Duodenal mucosa (tissue), 2 donors: ENCODE data around the gene CADPS2.

Source experiments
- H3K27ac ChIP-seq: one replicate; pipeline ENCODE4 v1.7.0; 2013; ENCODE audit warnings: low read depth, low read length
- H3K27me3 ChIP-seq, 2 donors: one replicate each; pipeline ENCODE4 v1.7.0; 2013; ENCODE audit warnings: low read length in 2 of 2, control low read depth in 1 of 2; ENCODE audit not compliant: insufficient read depth in 2 of 2, control insufficient read depth in 1 of 2
- H3K36me3 ChIP-seq, 2 donors: one replicate each; pipeline ENCODE4 v1.7.0; 2013; ENCODE audit warnings: low read length in 2 of 2, control low read depth in 1 of 2; ENCODE audit not compliant: insufficient read depth in 2 of 2, control insufficient read depth in 1 of 2
- H3K4me1 ChIP-seq, 2 donors: one replicate each; pipeline ENCODE4 v1.7.0; 2013; ENCODE audit warnings: low read length in 2 of 2, control low read depth in 1 of 2; ENCODE audit not compliant: insufficient read depth in 2 of 2, control insufficient read depth in 1 of 2
- H3K4me3 ChIP-seq, 2 donors: one replicate each; pipeline ENCODE4 v1.7.0; 2013; ENCODE audit warnings: low read length in 2 of 2, low read depth in 1 of 2
- H3K9ac ChIP-seq, 2 donors: one replicate each; pipeline ENCODE4 v1.7.0; 2013; ENCODE audit warnings: low read length in 2 of 2, low read depth in 1 of 2
- H3K9me3 ChIP-seq, 2 donors: one replicate each; pipeline ENCODE4 v1.7.0; 2013; ENCODE audit warnings: low read length in 2 of 2, control low read depth in 1 of 2; ENCODE audit not compliant: control insufficient read depth in 1 of 2

Gene CADPS2

DNA sequence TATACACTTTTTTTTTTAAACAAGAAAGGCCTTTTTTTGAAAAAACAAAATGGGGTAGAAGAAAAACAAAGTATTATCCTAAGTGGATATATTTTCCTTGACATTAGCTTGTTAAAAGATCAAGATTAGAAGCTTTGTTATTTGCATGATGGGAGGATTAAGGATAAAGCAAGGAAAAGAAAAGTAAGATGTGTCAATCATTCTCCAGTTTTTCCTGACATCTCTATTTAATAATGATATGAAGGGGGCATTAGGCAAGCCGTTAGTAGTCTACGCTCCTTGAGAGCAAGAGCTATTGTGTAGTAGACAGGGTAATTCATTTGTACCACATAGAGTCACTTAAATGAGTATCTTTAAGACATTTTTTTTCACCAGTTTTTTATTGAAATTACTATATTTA lies 324.9 kb downstream of the CADPS2 start:
- H3K9ac ChIP-seq = no peak overlapping the region
- H3K27ac ChIP-seq = no peak overlapping the region
- no peaks in the 10 kb centered on the region for H3K36me3 ChIP-seq
- no peak overlapping the region for H3K4me3 ChIP-seq
- H3K4me1 ChIP-seq = no peaks in the 10 kb centered on the region
- no peaks in the 10 kb centered on the region for H3K27me3 ChIP-seq
- no peaks in the 10 kb centered on the region for H3K9me3 ChIP-seq

DNA sequence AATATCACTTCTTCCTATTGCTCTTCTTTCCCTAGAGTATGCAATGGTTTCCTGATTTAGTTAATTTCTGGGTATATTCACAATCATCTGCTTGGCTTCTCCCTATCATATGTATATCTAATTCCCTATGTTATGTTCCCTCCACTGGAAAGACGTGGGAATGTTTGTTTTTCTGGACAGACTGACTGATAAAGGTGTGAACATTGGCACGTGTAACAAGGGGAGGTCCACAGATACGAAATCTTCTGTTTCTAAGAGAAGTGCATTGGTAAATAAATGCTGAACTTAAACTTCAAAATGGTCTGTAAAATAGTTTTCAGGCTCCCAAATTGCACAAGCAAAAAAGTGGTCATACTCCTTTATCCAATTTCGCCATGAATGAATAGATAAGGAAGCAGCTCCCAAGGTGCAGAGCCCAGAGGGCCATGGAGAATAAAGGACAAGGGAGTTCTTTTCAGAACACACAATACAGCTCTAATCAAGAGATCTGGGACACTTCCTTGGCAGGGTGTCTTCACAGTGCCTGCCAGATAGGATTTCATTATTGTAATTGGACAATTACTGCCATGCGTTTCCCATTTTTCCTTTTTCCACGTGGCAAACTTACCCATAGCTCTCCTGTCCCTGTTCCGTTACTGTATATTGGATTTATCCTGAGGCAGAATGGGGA lies 329.3 kb downstream of the CADPS2 start:
- Histone ChIP-seq H3K9ac (no peak overlapping the region), H3K36me3 (no peaks in the 10 kb centered on the region), H3K27me3 (no peaks in the 10 kb centered on the region), H3K4me3 (no peak overlapping the region), H3K4me1 (no peaks in the 10 kb centered on the region), H3K9me3 (no peaks in the 10 kb centered on the region), H3K27ac (no peak overlapping the region)

DNA sequence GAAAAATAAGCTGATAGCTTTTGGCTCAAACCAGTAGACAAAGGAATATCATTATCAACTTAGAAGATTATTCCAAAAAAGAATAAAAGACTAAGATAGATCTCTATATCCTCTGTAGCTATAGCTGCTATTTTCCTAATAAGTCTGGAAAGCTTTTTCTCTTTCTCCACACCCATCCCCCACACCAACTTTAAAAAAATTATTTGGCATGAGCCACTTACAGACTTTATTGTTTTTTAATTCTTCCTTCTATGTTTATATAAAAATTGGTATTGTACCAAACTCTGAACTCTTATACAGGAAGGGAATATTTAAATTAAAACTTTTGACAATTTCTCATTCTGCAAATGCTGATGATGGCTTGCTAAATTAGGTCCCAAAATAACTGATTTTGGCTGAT lies 330.0 kb downstream of the CADPS2 start:
- no peaks in the 10 kb centered on the region for H3K9me3 ChIP-seq
- no peak overlapping the region for H3K27ac ChIP-seq
- H3K9ac ChIP-seq = no peak overlapping the region
- H3K4me3 ChIP-seq = no peak overlapping the region
- H3K36me3 ChIP-seq = no peaks in the 10 kb centered on the region
- no peaks in the 10 kb centered on the region for H3K27me3 ChIP-seq
- no peaks in the 10 kb centered on the region for H3K4me1 ChIP-seq

DNA sequence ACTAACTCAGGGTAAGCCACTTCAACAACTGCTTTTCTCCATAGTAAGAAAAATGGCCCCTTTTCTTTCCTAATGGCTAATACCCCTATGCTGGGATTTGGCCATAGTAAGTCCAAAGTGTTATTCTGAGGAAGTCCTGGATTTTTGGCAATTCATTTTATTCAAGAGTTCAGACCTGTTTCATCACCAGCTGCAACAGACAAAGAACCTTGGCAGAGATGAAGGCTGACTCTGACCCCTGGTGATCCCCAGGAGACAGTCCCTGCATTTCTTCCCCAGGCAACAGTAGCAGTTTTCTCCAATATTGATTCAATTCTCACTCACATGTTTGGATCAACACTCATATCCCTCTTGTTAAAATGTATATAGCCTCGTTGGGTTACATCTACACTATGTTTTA lies 332.5 kb downstream of the CADPS2 start:
- no peak overlapping the region for H3K27ac ChIP-seq
- H3K9ac ChIP-seq = no peak overlapping the region
- no peak overlapping the region for H3K4me3 ChIP-seq
- no peaks in the 10 kb centered on the region for H3K9me3 ChIP-seq
- no peaks in the 10 kb centered on the region for H3K36me3 ChIP-seq
- no peaks in the 10 kb centered on the region for H3K4me1 ChIP-seq
- H3K27me3 ChIP-seq = no peaks in the 10 kb centered on the region

DNA sequence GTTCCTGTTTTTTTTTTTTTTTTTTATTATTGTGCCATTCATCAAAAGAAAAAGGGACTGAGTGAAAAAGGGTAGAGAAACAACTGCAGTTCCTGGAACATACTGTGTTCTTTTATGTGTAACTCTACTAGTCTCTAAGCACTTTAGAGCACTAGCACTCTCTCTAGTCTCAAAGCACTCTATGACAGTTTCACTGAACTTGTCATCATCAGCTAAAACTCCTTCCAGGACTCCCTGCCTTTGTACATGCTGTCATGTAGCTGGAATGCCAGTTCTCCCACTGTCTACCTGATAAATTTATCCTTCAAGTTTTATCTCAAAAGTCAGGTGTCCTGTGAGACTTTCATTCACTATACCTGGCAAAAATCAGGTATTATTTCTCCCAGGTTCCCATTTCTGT lies 333.5 kb downstream of the CADPS2 start:
- Histone ChIP-seq H3K9me3 (no peaks in the 10 kb centered on the region), H3K27me3 (no peaks in the 10 kb centered on the region), H3K9ac (no peak overlapping the region), H3K4me3 (no peak overlapping the region), H3K27ac (no peak overlapping the region), H3K4me1 (no peaks in the 10 kb centered on the region), H3K36me3 (no peaks in the 10 kb centered on the region)

DNA sequence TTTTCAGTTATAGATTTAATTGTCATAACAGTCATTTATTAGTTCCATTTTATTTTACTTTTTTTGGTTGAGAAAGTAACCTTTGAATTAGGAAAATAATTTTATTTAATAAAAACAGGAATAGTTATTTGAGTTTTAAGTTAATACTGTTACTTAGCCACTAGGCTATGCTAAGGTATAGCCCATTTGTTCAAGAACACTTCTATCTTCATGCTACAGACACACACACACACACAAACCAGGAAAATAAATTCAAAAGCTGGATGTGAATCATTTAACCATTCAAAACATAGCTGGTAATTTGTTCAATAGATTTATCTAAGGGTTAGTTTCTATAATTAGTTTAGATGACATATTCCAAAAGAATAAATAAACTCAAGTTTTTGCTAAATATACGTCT lies 335.7 kb downstream of the CADPS2 start:
- Histone ChIP-seq H3K36me3 (no peaks in the 10 kb centered on the region), H3K9me3 (no peaks in the 10 kb centered on the region), H3K9ac (no peak overlapping the region), H3K27ac (no peak overlapping the region), H3K4me1 (no peaks in the 10 kb centered on the region), H3K4me3 (no peak overlapping the region), H3K27me3 (no peaks in the 10 kb centered on the region)

DNA sequence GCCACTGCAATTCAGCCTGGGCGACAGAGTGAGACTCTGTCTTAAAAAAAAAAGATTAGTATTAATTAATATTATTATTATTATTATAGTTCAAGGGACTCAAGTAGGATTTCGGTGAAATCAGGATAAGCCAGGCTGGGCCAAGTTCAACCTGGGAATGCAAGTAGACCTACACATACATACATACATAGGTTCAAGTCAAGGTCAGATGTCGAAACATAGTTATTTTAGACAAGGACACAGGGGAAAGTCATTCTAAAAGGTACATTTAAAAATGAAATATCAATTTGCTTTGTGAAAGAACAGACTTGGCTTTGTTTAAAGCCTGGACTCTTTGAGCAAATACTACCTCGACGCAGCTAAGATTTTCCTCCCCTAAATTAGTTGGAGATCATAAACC lies 336.7 kb downstream of the CADPS2 start:
- Histone ChIP-seq H3K9ac (no peak overlapping the region), H3K36me3 (no peaks in the 10 kb centered on the region), H3K27ac (no peak overlapping the region), H3K9me3 (no peaks in the 10 kb centered on the region), H3K4me3 (no peak overlapping the region), H3K4me1 (no peaks in the 10 kb centered on the region), H3K27me3 (no peaks in the 10 kb centered on the region)

DNA sequence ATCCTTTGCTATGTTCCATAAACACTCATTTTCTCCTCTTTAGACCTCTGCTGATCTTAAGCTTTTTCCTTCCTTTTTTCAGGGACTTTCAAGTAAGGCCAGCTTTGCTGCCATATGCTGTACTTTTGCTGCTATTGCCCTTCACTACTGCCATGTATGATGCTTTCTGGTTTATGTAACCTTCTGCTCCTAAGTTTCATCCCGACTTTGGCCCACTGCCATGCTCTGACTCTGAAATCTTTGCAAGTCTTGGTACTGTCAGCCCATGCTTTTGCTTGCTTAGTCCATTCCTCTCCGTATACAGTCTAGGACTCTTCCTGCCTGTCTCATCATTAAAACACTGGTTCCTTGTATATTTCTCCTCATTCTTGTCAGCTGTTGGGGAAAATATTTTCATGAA lies 339.8 kb downstream of the CADPS2 start:
- no peak overlapping the region for H3K9ac ChIP-seq
- H3K4me1 ChIP-seq = no peaks in the 10 kb centered on the region
- no peaks in the 10 kb centered on the region for H3K27me3 ChIP-seq
- no peak overlapping the region for H3K4me3 ChIP-seq
- no peaks in the 10 kb centered on the region for H3K36me3 ChIP-seq
- H3K9me3 ChIP-seq = no peaks in the 10 kb centered on the region
- no peak overlapping the region for H3K27ac ChIP-seq

DNA sequence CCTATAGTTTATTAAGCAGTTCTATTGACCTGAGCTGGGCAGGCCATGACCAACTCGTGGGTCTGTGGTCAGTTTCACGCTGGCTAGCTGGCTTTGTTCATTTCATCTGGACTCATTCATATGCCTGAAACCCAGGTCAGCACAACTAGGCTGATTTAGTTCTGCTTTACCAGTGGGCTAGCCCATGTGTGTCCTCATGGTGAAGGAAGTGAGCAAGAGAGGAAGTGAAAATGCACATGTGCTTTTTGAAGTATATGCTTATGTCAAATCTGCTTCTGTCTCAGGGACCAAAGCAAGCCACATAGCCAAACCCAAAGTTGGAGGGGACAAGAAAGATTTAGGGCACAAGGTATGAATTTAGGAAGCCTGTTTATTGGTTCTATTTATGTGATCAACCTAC lies 341.8 kb downstream of the CADPS2 start:
- Histone ChIP-seq H3K36me3 (no peaks in the 10 kb centered on the region), H3K4me3 (no peak overlapping the region), H3K27ac (no peak overlapping the region), H3K9ac (no peak overlapping the region), H3K27me3 (no peaks in the 10 kb centered on the region), H3K9me3 (no peaks in the 10 kb centered on the region), H3K4me1 (no peaks in the 10 kb centered on the region)

DNA sequence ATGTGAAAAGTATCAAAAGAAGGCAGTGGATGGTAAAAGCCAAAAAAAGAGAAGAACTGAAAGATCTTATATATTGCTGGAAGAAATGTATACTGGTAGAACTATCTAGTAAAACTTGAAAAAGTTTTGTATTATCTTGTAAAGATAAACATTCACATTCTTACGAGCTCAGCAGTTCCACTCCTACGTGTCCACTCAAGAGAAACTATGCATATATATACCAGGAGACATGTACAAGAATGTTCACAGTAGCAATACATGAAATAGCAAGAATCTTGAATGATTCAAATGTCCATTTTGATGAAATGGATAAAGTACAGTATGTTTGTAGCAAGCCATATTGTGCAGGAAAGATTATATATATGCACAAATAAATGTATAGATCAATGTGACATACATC lies 342.4 kb downstream of the CADPS2 start:
- H3K9ac ChIP-seq = no peak overlapping the region
- no peaks in the 10 kb centered on the region for H3K36me3 ChIP-seq
- no peaks in the 10 kb centered on the region for H3K4me1 ChIP-seq
- no peaks in the 10 kb centered on the region for H3K27me3 ChIP-seq
- H3K9me3 ChIP-seq = no peaks in the 10 kb centered on the region
- no peak overlapping the region for H3K4me3 ChIP-seq
- no peak overlapping the region for H3K27ac ChIP-seq

DNA sequence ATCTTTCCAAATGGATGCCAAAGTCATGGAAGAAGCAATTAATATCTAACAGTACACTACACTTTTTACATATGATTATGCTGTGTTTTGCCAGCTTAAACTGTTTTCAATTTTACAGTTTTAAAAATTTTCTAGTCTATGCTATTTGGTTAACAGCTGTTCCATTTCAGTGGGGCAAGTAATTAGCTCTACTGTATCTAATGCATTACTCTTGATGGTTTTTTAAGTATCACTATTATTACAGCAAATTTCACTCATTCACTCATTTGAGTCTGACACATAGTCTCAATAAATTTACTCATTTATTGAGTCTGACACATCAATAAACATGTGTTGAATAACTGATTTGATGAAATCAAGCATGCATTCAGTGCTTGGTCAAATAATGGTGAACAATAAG lies 343.1 kb downstream of the CADPS2 start:
- Histone ChIP-seq H3K9ac (no peak overlapping the region), H3K36me3 (no peaks in the 10 kb centered on the region), H3K4me3 (no peak overlapping the region), H3K27me3 (no peaks in the 10 kb centered on the region), H3K4me1 (no peaks in the 10 kb centered on the region), H3K27ac (no peak overlapping the region), H3K9me3 (no peaks in the 10 kb centered on the region)
